Activated CD4-positive, CD25-positive, alpha-beta regulatory T cell treated with anti-CD3 and anti-CD28 coated beads, Interleukin-2, amount 50 U/mL, for 24 hours (primary cell): ENCODE results near the gene OBI1.

Experiments used
- ATAC-seq, 2 donors: fragments of 150-1000 bp; cut with Tn5 transposase; one replicate each; pipeline ENCODE4 v1.10.0; 2021; ENCODE audit warnings: mild to moderate bottlenecking in 1 of 2, moderate library complexity in 1 of 2

Gene OBI1, protein sequence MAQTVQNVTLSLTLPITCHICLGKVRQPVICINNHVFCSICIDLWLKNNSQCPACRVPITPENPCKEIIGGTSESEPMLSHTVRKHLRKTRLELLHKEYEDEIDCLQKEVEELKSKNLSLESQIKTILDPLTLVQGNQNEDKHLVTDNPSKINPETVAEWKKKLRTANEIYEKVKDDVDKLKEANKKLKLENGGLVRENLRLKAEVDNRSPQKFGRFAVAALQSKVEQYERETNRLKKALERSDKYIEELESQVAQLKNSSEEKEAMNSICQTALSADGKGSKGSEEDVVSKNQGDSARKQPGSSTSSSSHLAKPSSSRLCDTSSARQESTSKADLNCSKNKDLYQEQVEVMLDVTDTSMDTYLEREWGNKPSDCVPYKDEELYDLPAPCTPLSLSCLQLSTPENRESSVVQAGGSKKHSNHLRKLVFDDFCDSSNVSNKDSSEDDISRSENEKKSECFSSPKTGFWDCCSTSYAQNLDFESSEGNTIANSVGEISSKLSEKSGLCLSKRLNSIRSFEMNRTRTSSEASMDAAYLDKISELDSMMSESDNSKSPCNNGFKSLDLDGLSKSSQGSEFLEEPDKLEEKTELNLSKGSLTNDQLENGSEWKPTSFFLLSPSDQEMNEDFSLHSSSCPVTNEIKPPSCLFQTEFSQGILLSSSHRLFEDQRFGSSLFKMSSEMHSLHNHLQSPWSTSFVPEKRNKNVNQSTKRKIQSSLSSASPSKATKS

DNA sequence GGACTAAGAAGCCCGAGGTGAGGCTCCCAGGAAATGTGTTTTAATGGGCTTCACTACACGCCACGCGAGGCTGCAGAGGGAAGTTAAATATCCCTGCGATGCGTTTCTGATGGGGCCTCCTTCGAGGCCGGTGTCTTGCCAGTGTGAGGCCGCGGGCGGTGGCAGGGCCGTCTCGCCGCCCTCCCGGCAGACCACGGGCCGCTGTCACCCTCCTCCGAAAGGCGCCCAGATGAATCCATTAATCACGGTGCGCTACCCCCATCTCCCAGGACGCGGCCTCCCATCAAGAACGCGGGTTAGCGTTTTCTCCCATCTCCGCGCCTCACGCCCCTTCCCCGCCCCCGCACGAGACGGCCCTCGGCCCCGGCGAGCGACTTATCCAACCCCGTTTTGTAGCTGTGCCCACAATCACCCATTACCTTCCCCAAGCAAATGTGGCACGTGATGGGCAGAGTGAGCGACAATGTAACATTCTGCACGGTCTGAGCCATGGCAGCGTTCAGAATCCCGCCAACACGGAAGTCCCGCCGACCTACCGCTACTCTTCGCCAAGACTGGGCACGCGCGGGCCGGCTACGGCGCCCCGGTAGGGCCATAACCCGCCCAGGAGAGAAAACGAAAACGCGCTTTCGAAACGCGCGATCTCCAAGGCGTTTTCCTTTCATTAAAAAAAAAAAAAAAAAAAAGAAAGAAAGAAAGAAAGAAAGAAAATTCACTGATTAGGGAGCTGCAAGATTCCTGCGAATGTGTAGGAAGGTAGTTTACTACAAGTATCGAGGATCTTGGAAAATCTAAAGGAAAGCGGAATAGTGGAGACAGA is at the start of gene OBI1:
TSS of gene OBI1 (minus strand) at position 526 of the 820 bp plus-strand sequence. CDS start at position 491, 35 bp downstream.
- ATAC-seq = peak; percentile 93 to 95

DNA sequence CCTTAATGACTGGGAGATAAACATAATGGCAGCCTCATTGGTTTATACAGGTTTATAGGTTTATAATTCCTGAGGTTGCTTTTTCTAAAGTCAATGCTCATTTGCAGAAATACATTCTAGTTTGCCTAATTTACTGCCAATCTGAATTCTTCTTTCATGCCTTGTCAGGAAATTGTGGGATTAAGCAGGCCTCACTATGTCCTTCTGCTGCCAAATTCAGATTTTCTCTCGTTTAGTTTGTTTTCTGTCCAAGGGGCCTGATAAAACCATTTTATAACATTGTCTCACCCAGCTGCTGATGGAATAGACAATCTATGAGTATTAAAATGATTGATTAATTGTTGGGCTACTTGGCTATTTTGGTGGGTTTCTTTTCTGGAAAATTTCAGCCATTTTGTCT is 42.4 kb upstream of the OBI1 start:
- ATAC-seq = no peak

DNA sequence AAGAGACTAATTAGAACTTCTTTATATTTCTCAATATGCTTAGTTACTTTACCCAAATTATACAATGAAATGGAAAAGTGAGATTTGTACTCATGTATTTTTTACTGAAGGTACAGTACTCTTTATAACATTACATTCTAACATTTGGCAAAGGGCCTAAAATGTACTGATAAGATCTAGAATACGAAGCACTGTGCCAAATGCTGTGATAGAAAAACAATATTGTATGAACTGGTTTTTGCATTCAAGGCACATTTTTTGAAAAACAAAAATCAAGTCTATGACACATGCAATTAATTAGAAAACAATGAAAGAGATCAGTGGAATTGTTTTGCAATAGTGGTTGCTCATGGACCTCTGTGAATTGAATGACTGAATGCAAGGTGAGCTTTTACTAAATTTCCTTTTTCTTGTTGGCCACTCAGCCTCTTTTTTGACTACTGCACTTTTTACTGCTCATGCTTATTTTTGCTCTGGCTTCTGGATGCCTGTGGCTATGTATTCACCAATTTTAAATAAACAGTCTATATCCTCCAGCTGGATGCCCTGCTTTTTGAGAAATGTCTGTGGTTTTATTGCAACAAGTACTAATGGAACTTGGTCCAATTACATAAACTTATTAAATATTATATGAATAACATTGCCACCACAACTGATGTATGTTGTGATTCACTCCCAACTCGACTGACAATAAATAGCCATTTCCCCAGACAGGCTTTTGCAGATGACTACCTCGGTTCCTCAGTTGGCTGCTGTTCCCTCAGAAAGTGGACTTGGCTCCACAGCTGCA is 41.4 kb upstream of the OBI1 start:
- no peak for ATAC-seq

DNA sequence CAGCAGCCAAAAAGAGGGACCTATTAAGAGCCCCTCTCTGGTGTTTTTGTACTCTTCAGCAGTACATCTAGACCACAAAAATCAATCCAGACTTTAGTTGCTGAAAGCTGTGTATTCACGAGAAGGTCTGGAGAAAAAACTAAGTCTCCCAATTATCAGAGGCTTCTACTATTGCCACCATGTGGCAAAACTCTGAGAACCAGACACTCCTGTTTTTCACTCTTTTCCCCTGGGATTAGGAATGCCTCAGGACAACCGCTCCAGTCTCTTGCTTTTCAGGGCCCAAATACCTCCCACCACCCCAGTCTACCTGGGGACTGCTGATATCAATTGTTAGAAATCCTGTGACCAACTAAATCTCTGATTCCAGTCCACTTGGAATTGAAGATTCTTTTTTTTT is 30.1 kb upstream of the OBI1 start:
- ATAC-seq = no peak

DNA sequence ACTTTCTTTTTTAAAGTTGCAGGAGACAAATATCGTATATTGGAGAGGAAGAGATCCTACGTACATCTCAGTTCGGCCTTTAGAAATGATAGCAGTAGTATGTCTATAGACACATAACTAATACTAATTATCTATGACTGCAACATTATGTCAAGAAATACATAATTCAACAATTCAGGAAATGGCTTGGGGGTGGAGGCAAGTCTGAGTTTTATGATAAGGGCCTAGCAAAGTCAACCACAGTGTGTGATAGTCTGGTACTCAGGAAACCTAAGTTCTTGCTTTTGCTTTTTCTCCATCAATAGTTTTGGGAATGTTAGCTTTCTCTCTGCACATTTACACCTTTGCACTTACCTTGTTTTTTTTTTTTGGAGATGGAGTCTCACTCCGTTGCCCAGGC is 27.5 kb upstream of the OBI1 start:
- ATAC-seq = no peak

DNA sequence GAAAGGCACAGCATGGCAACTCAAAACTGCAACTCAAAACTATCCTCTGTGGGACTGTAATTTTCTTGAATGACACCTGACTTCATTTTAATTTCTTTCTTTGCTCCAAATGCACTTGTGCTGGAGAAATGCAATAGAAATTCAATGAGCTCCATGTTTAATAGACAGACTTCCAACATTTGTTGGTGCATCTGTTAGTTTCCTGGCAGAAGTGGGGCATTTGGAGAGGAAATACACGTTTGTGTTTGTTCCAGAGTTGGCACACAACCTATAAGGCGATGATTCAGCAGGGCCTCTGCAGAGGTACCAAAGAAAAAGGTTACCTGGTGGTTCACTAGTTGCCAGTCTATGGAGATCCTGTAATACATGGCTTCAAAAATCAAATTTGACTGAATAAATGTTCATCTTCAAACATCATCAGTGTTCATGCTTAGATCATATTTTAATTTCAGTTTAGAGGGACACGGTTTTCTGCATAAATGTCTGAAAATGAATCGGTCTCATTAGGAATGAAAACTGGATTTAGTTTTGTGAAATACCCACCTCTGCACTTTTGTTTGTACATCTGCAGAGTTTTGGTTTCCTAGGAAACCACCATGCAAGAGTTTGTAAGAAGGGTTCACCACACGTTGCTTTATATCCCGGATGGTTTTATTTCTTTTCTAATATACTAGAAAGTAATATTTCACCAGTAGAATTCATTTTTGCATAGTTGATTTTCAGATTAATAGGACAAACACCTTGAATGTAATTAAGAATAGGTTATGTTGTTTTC is 21.8 kb upstream of the OBI1 start:
- ATAC-seq = no peak

DNA sequence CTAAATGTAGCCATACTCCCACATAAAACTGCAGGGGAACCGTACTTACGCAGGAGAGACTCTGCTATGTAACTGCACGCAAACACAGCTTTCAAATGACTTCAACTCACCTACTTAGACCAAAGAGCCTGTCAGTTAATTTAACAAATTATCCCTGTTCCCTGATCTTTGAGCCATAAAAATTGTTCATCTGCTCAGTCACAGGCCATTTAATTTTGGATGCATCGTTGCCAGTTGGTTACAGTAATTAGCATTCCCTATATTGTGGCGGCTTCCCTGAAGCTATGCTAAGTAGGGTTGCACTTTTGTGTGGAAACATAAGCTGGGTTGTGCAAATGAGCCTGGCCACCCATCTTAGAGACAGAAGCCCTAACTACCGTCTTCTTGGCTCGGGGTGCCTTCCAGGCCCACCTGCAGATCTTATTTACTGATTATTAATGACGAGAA is 21.2 kb upstream of the OBI1 start:
- no peak for ATAC-seq

DNA sequence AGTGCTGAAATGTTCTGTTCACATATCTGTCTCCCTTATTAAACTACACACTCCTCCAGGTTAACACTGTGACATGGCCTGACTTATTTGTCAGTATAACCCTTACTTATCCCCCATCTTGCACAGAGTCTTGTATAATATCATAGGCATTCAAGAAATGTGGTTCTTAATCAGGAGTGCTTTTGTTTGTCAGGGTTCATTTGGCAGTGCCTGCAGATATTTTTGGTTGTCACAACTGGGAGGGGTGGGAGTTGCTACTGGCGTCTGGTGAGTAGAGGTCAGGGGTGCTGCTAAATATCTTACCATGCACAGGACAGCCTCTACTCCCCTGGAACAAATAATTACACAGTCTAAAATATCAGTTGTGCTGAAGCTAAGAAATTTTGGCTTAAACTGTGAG is 20.4 kb upstream of the OBI1 start:
- ATAC-seq = no peak

DNA sequence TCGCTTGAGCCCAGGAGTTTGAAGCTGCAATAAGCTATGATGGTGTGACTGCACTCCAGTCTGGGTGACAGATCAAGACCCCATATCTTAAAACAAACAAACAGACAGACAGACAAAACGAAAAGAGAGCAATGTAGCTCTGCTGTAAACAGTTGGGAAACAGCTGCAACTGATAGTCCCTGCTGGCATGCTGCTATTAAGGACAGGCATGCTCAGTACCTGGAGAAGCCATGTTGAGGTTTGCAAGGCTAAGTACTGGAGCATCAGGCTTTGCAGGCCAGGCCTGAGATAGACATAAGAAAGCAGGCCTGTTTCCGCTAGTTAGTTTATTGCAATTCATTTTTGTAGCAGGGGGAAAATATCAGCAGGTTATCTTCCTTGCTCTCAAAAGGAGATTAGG is 16.2 kb upstream of the OBI1 start:
- no peak for ATAC-seq

DNA sequence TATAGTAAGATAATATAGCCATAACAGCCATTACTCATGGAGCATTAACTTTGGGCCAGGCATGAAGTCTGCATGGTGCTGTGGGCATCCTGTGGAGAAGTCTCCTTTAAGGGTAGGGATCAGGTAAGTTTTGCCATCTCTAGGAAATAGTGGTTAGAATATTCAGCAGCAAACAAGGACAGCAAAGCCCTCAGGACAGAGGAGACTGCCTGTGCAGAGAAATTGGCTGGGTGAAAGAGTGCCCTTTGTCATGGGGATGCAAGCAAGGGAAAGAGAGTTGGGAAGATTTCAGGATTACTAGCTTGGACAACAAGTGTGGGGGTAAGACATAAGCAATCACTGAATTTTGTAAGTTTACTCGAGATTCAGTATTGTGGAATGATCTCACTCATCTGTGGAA is 15.7 kb upstream of the OBI1 start:
- ATAC-seq = no peak

DNA sequence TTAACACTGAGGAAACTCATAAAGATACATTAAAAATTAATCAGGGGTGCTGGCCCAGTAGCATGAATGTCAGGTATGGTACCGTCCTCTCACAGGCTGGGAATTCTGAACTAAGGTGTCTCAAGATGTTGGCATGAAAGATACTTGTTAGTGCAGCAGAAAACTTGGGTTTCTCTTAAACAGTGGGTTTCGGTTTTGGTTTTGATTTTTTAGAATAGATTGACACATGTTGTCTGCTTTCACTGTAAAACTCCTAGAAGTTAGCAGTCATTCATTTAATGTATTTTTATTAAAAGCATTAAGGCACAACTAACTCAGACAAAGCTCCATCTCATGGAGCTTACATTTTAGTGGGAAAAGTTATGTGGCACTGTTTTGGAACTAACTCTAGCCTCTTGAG is 3.5 kb upstream of the OBI1 start:
- ATAC-seq = no peak

DNA sequence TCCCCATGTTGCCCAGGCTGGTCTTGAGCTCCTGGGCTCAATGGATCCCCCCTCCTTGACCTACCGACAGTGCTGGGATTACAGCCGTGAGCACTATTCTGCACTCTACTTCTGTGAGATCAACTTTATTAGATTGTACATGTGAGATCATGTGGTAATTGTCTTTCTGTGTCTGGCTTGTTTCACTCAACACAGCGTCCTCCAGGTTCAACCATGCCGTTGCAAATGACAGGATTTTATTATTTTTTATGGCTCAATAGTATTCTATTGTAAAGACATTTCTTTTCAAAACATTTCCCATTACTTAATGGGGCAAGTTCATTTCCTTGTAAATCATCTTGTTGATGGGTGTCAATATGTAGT is 1.5 kb upstream of the OBI1 start:
- ATAC-seq = no peak

DNA sequence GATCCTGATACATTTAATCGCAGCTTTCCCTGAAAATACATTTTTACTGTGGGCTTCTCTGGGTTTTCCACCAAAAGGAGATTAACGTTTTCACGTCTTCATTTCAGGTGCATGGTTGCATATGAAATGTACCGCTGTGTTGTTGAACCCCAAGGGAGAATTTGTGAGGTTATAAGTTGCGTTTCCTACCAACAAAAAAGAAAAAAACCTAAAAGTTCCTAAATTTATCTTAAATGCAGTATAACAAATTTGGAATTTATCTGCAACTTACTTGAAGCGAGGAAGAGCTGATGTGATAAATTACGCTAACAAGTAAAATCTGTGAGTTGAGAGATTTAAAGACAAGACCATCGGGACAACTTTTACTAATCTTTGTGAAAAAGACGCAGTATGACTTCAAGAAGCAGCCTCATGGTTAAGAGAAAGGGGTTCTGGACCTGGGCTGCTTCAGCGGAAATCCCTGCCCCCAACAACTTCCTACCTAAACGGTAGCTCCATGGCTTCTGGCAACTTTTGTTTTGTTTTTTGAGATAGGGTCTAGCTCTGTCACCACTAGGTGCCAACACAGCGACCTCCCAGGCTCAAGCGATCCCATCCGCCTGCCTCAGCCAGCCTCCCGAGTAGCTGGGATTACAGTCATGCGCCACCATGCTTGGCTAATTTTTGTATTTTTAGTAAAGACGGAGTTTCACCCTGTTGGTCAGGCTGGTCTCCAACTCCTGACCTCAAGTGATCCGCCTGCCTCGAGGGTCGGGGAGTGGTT is 958 bp upstream of the OBI1 start:
- no peak for ATAC-seq

DNA sequence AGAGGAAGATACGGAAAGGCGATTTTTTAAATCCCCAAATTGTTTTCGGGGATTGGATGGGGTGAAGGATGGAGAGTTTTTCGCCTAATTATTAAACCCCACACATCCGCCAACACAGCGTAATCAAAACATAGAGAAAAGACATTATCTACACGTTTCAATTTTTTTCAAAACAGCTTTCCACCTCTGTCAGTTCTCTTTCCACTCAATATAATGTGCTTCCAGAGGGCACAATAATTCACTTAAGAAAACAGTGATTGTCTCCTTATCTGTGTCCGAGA is 435 bp upstream of the OBI1 start:
- no peak for ATAC-seq

DNA sequence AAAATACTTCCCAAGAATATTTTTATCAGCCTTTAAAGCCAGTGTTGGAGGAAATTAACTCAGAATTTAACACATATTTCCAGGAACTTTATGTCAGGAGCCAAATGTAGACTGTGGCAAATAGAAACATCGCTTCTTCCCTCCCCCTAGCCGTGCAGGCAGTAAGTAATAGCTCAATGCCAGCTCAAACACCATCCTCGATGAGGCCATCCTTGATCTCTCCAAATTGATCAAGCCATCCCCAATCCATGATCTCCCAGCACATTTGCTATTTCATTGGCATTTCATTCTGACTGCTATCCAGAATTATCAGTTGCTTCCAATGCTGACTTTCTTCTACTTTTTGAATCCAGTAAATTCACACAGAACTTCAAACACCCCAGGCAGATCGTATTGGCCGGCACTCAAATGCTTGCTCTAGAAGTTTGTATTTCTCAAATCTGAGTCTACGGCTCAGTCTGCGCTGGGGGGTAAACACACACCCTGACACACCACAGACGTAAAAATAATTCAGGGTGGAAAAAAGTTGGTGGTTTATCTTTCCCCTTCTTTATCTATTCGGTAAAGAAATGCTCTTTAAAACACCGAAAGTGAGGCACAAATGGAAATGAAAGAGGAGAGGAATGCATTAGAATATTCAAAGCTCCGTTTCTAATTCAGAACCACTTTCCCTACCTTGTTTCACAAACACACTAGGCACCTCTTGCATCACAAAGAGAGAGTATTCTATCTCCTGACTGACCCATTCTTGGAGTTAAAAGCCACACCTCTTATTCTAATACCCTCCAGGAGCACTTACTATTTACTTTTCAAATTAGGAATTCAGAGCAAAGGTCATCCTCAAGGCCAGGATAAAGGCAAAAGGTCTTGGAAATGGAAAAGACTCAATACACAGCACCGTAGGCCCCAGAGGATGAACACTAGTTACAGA is 991 bp downstream of the OBI1 start:
- no peak for ATAC-seq

DNA sequence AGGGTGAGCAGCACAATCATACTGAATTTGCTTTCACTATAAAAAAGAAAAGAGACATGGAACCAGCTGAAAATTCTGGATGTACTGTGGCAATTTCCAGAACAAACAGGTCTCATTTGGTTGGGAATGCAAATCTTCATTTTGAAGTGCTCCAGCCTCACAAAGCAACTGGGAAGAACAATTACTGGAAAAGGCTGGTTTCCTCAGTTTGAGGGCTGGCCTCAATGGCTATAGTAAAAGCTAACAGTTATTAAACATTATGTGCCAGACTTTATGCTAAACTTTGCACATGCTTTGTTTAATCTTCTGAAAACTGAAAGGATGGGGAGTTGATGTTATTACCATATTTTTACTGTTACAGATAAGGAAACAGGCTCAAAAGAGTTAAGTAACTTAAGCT is 3.0 kb downstream of the OBI1 start:
- ATAC-seq = no peak

DNA sequence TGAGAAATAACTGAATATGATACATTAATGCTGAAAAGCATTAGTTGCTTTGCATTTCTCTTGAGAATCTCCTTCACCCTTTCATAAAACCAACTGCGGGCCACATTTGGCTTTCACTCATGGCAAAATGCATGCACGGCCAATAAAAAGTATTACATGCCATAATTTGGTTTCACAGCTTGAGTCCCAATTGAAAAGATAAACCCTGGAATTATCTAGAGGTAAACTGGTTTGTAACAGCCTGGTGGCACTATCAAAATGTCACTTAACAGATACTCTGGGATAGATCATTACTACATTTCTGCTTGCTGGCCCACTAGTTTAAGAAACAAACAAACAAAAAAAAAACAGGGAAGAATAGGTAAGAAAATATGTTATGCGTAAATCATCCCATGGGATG is 3.9 kb downstream of the OBI1 start:
- ATAC-seq = no peak

DNA sequence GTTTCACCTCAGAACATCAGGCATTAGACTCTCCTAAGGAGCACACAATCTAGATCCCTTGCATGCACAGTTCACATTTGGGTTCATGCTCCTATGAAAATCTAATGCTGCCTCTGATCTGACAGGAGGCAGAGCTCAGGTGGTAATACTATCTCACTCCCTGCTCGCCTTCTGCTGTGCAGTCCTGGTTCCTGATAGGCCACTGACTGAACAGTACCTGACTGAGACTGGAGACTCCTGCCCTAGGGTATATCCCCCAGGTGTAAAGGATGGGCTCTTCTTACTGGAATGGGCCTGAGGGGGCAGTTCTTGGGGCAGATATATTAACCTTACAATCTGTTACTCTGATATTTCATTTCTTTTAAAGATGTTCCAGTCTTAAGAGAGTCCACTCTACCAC is 6.3 kb downstream of the OBI1 start:
- no peak for ATAC-seq

DNA sequence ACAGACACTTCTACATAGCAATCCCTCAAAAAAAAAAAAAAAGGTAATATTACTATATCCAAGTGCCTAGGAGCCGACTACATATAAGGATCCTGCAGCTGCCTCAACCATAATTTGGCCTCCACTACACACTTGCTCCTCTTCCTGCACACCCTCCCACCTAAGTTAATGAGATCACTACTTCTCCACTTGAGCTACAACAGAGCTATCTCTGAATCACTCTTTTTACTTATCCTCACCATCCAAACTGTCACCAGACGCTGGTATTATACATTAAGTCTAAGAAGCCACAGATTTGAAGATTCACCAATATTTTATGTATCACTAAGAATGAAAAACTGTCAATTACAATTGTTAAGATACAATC is 8.3 kb downstream of the OBI1 start:
- ATAC-seq = no peak

DNA sequence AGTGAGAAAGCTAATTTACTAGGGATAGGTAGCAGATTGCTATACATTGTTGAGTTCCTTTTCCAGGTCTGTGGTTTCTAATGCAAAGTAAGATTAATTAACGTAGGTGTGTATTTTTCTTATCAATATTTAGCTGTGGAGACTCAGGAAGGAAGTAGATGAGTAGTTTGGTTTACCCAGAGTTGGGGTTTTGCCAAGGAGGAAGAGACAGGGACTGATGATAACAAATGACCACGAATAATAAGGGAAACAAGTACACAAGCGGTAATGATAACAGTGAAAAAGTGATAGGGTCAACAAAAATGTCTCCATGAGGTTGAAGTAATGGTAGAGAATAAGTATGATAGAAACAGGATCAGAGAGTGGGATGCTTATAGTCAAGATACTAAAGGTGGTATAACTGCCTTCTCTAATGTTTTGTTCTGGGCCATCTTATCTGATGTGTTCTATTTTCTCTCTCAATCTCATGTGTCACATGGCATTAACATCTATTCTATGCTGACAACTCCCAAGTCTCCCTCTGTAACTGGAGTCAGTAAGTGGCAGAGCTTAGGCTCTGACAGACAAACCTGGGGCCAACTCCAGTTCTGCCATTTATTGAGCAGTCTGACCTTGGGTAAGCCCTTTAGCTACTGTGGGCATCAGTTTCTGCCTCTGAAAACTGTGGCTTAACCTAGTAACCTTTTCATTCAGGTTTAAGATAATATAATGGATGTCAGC is 8.8 kb downstream of the OBI1 start:
- ATAC-seq = no peak
